H9 (cell line): ENCODE data around the gene RSPO3. TPM values are rescaled to one million over a fixed set of nuclear protein-coding genes. Genes with fewer than 3 reads are reported as not detected.

Experiments used
- DNase-seq: peaks from one replicate; pipeline ENCODE4 v3.0.0-alpha.2; 2017
- H2AFZ ChIP-seq: one replicate; pipeline ENCODE4 v1.6.1; 2013; ENCODE audit warnings: mild to moderate bottlenecking, low read length, control low read depth, moderate library complexity
- H2AK5ac ChIP-seq: 2 replicates; pipeline ENCODE4 v1.6.1; 2013; ENCODE audit warnings: low read length, control low read depth, mixed read lengths; ENCODE audit not compliant: insufficient read length
- H2BK120ac ChIP-seq: one replicate; pipeline ENCODE4 v1.6.1; 2013; ENCODE audit warnings: low read depth, mild to moderate bottlenecking, low read length, control low read depth, inconsistent platforms; ENCODE audit not compliant: poor library complexity, severe bottlenecking
- H2BK12ac ChIP-seq: 2 replicates; pipeline ENCODE4 v1.6.1; 2013; ENCODE audit warnings: low read length, control low read depth, mixed read lengths, low read depth; ENCODE audit not compliant: insufficient read length
- H2BK15ac ChIP-seq: 2 replicates; pipeline ENCODE4 v1.6.1; 2013; ENCODE audit warnings: low read depth, low read length, control low read depth
- H2BK20ac ChIP-seq: one replicate; pipeline ENCODE4 v1.6.1; 2013; ENCODE audit warnings: low read depth, mild to moderate bottlenecking, low read length, control low read depth, inconsistent platforms; ENCODE audit not compliant: poor library complexity, severe bottlenecking
- H2BK5ac ChIP-seq: 2 replicates; pipeline ENCODE4 v1.6.1; 2013; ENCODE audit warnings: low read length, control low read depth, mixed read lengths; ENCODE audit not compliant: insufficient read length
- H3K14ac ChIP-seq: 2 replicates; pipeline ENCODE4 v1.6.1; 2013; ENCODE audit warnings: low read length, control low read depth; ENCODE audit not compliant: insufficient read depth
- H3K18ac ChIP-seq: 2 replicates; pipeline ENCODE4 v1.6.1; 2013; ENCODE audit warnings: low read depth, mild to moderate bottlenecking, mixed read lengths, low read length, control low read depth; ENCODE audit not compliant: insufficient read length
- H3K23ac ChIP-seq: 2 replicates; pipeline ENCODE4 v1.6.1; 2013; ENCODE audit warnings: low read length, control low read depth, mixed read lengths, low read depth; ENCODE audit not compliant: insufficient read length
- H3K23me2 ChIP-seq: 2 replicates; pipeline ENCODE4 v1.6.1; 2013; ENCODE audit warnings: low read depth, mild to moderate bottlenecking, mixed read lengths, low read length, control low read depth; ENCODE audit not compliant: insufficient read length, poor library complexity, severe bottlenecking
- H3K27ac ChIP-seq: 2 replicates; pipeline ENCODE4 v1.5.1; 2013; ENCODE audit warnings: low read length, control low read depth, mixed read lengths, low read depth; ENCODE audit not compliant: insufficient read length
- H3K27me3 ChIP-seq: 2 replicates; pipeline ENCODE4 v1.6.1; 2013; ENCODE audit warnings: low read length, control low read depth, inconsistent platforms; ENCODE audit not compliant: insufficient read depth
- H3K4ac ChIP-seq: 2 replicates; pipeline ENCODE4 v1.6.1; 2013; ENCODE audit warnings: low read depth, mild to moderate bottlenecking, control low read depth, inconsistent platforms, low read length, moderate library complexity
- H3K4me1 ChIP-seq: 2 replicates; pipeline ENCODE4 v1.6.1; 2013; ENCODE audit warnings: low read length, control low read depth, inconsistent platforms; ENCODE audit not compliant: insufficient read depth
- H3K4me2 ChIP-seq: 2 replicates; pipeline ENCODE4 v1.6.1; 2013; ENCODE audit warnings: low read length, control low read depth, mixed read lengths; ENCODE audit not compliant: insufficient read length, insufficient read depth
- H3K56ac ChIP-seq: 2 replicates; pipeline ENCODE4 v1.6.1; 2013; ENCODE audit warnings: low read depth, mild to moderate bottlenecking, mixed read lengths, low read length, control low read depth; ENCODE audit not compliant: insufficient read length
- H3K79me1 ChIP-seq: 2 replicates; pipeline ENCODE4 v1.6.1; 2013; ENCODE audit warnings: low read depth, mild to moderate bottlenecking, moderate library complexity, low read length, control low read depth, inconsistent platforms; ENCODE audit not compliant: insufficient read depth, poor library complexity, severe bottlenecking
- H3K79me2 ChIP-seq: 2 replicates; pipeline ENCODE4 v1.6.1; 2013; ENCODE audit warnings: low read length, control low read depth, inconsistent platforms; ENCODE audit not compliant: insufficient read depth
- H3K9ac ChIP-seq: 2 replicates; pipeline ENCODE4 v1.6.1; 2013; ENCODE audit warnings: low read length, control low read depth, mixed read lengths; ENCODE audit not compliant: insufficient read length; ENCODE audit errors: extremely low read depth
- H3K9me3 ChIP-seq: one replicate; pipeline ENCODE4 v1.6.1; 2013; ENCODE audit warnings: low read depth, low read length, inconsistent platforms; ENCODE audit not compliant: control insufficient read depth
- H3T11ph ChIP-seq: one replicate; pipeline ENCODE4 v1.6.1; 2013; ENCODE audit warnings: mild to moderate bottlenecking, low read length, control low read depth, inconsistent platforms
- H4K20me1 ChIP-seq: one replicate; pipeline ENCODE4 v1.6.1; 2013; ENCODE audit not compliant: control insufficient read depth, insufficient read length, insufficient read depth
- H4K5ac ChIP-seq: 2 replicates; pipeline ENCODE4 v1.6.1; 2013; ENCODE audit warnings: low read depth, mild to moderate bottlenecking, mixed read lengths, low read length, control low read depth; ENCODE audit not compliant: insufficient read length
- H4K8ac ChIP-seq: replicated peaks from 2 replicates; pipeline ENCODE4 v1.6.1; 2013; ENCODE audit warnings: low read length, control low read depth, mixed read lengths, low read depth; ENCODE audit not compliant: insufficient read length
- H4K91ac ChIP-seq: 2 replicates; pipeline ENCODE4 v1.6.1; 2013; ENCODE audit warnings: low read depth, mild to moderate bottlenecking, moderate library complexity, mixed read lengths, low read length, control low read depth; ENCODE audit not compliant: insufficient read length
- H3K27ac Mint-ChIP-seq, 3 experiments: 2 replicates in 2 of 3; 3 replicates in 1 of 3; pipeline ENCODE4 v1.8.0; 2020 to 2021; ENCODE audit warnings: mixed read lengths in 3 of 3, mild to moderate bottlenecking in 1 of 3, moderate library complexity in 1 of 3
- H3K27me3 Mint-ChIP-seq: 2 replicates; pipeline ENCODE4 v1.8.0; 2021; ENCODE audit warnings: low read depth, mild to moderate bottlenecking, moderate library complexity, mixed read lengths
- H3K36me3 Mint-ChIP-seq, 3 experiments: 2 replicates in 2 of 3; 3 replicates in 1 of 3; pipeline ENCODE4 v1.8.0; 2020 to 2021; ENCODE audit warnings: low read depth in 3 of 3, mixed read lengths in 3 of 3; ENCODE audit not compliant: insufficient read depth in 1 of 3
- H3K4me1 Mint-ChIP-seq, 2 experiments: 2 replicates each; pipeline ENCODE4 v1.8.0; 2020; ENCODE audit warnings: mixed read lengths in 2 of 2
- H3K4me3 Mint-ChIP-seq, 2 experiments: 2 replicates in 1 of 2; 3 replicates in 1 of 2; pipeline ENCODE4 v1.8.0; 2020 to 2021; ENCODE audit warnings: mild to moderate bottlenecking in 2 of 2, mixed read lengths in 2 of 2, moderate library complexity in 1 of 2
- H3K9me3 Mint-ChIP-seq, 2 experiments: 2 replicates in 1 of 2; 3 replicates in 1 of 2; pipeline ENCODE4 v1.8.0; 2020; ENCODE audit warnings: mild to moderate bottlenecking in 2 of 2, mixed read lengths in 2 of 2, moderate library complexity in 1 of 2
- CTCF ChIP-seq: fragments of 200-600 bp; sonication (generic); conservative IDR thresholded peaks from 3 replicates; pipeline ENCODE4 v1.8.0; 2021; ENCODE audit warnings: antibody characterized with exemption, mild to moderate bottlenecking
- total RNA-seq: library from RNA; stranded (reverse); gene quantifications from 2 replicates; pipeline ENCODE4 v1.2.1, GENCODE V29; 2021

RSPO3 gene
- total RNA-seq, 1 experiment from 2014 or later, result not detected

GRCh38 chr6:127202676-127203075, 84.2 kb downstream of the RSPO3 start:
- no peak overlapping the region for H4K8ac ChIP-seq
- H3K23ac ChIP-seq, result no peak overlapping the region
- no peak for DNase-seq
- H3K4me1 Mint-ChIP-seq, result 0 out of 4 replicates have a peak, but pooled peaks cover 0 to 2% of the 10 kb centered on the region in 2 experiments
- no peak overlapping the region for H4K5ac ChIP-seq
- no peak overlapping the region for H2BK15ac ChIP-seq
- TF ChIP-seq CTCF, result no peak
- H3K18ac ChIP-seq, result no peak overlapping the region
- H3K36me3 Mint-ChIP-seq, result no peaks in the 10 kb centered on the region
- no peaks in the 10 kb centered on the region for H3K79me1 ChIP-seq
- no peak overlapping the region for H2BK5ac ChIP-seq
- no peaks in the 10 kb centered on the region for H3K9me3 Mint-ChIP-seq
- H3K27me3 ChIP-seq, result no peaks in the 10 kb centered on the region
- H3K4me3 Mint-ChIP-seq, result no peak overlapping the region
- H3K4me2 ChIP-seq, result no peak overlapping the region
- no peaks in the 10 kb centered on the region for H3K9me3 ChIP-seq
- no peaks in the 10 kb centered on the region for H3K79me2 ChIP-seq
- no peaks in the 10 kb centered on the region for H4K20me1 ChIP-seq
- no peak overlapping the region for H3K56ac ChIP-seq
- H3K4me1 ChIP-seq, result no peaks in the 10 kb centered on the region
- H2AFZ ChIP-seq, result no peak overlapping the region
- H2BK120ac ChIP-seq, result no peak overlapping the region
- H2AK5ac ChIP-seq, result no peak overlapping the region
- H3K4ac ChIP-seq, result no peak overlapping the region
- no peaks in the 10 kb centered on the region for H3K27me3 Mint-ChIP-seq
- no peaks in the 10 kb centered on the region for H3K23me2 ChIP-seq
- no peak overlapping the region for H3K27ac Mint-ChIP-seq
- no peak overlapping the region for H3K27ac ChIP-seq
- no peak overlapping the region for H2BK20ac ChIP-seq
- no peak overlapping the region for H4K91ac ChIP-seq
- no peak overlapping the region for H2BK12ac ChIP-seq
- H3K9ac ChIP-seq, result no peak overlapping the region
- no peak overlapping the region for H3K14ac ChIP-seq
- H3T11ph ChIP-seq, result no peak overlapping the region
